Trophoblast cell (in vitro differentiated cells and primary cell): Measurements from ENCODE around the gene ZG16.
A peak's percentile ranks its signal among the peaks of the same experiment; 100 is the strongest.

Experiments
- DNase-seq, 2 donors: peaks; one replicate each; pipeline ENCODE4 v3.0.0-alpha.2; 2016
- H2AFZ ChIP-seq: 2 replicates; pipeline ENCODE4 v1.6.1; 2013; ENCODE audit warnings: low read length, moderate library complexity, mild to moderate bottlenecking; ENCODE audit not compliant: insufficient read depth, poor library complexity
- H2AK5ac ChIP-seq: 2 replicates; pipeline ENCODE4 v1.6.1; 2013; ENCODE audit warnings: mild to moderate bottlenecking, low read length
- H2BK120ac ChIP-seq: 2 replicates; pipeline ENCODE4 v1.6.1; 2013; ENCODE audit warnings: low read length, mild to moderate bottlenecking, moderate library complexity; ENCODE audit not compliant: insufficient read depth, poor library complexity
- H2BK12ac ChIP-seq: 2 replicates; pipeline ENCODE4 v1.6.1; 2013; ENCODE audit warnings: mild to moderate bottlenecking, low read length, moderate library complexity
- H2BK5ac ChIP-seq: 2 replicates; pipeline ENCODE4 v1.6.1; 2013; ENCODE audit warnings: low read length, low read depth, moderate library complexity, mild to moderate bottlenecking; ENCODE audit not compliant: poor library complexity
- H3K14ac ChIP-seq: 2 replicates; pipeline ENCODE4 v1.6.1; 2013; ENCODE audit warnings: mild to moderate bottlenecking, low read length
- H3K18ac ChIP-seq: 2 replicates; pipeline ENCODE4 v1.6.1; 2013; ENCODE audit warnings: mild to moderate bottlenecking, low read length
- H3K23ac ChIP-seq: 2 replicates; pipeline ENCODE4 v1.6.1; 2013; ENCODE audit warnings: low read length
- H3K27ac ChIP-seq: 2 replicates; pipeline ENCODE4 v1.5.1; 2013; ENCODE audit warnings: low read depth, mild to moderate bottlenecking, inconsistent platforms, low read length, moderate library complexity
- H3K27me3 ChIP-seq: 2 replicates; pipeline ENCODE4 v1.6.1; 2013; ENCODE audit warnings: inconsistent platforms, mild to moderate bottlenecking, low read length, moderate library complexity; ENCODE audit not compliant: insufficient read depth
- H3K36me3 ChIP-seq, 2 experiments: 1 replicate in 1 of 2; 2 replicates in 1 of 2; pipeline ENCODE4 v1.6.1; 2013; ENCODE audit warnings: low read length in 2 of 2, mild to moderate bottlenecking in 2 of 2, moderate library complexity in 1 of 2; ENCODE audit not compliant: insufficient read depth in 2 of 2, control insufficient read depth in 1 of 2
- H3K4ac ChIP-seq: 2 replicates; pipeline ENCODE4 v1.6.1; 2013; ENCODE audit warnings: low read depth, mild to moderate bottlenecking, low read length, moderate library complexity
- H3K4me1 ChIP-seq, 2 experiments: 1 replicate in 1 of 2; 2 replicates in 1 of 2; pipeline ENCODE4 v1.6.1; 2013; ENCODE audit warnings: low read length in 2 of 2, mild to moderate bottlenecking in 2 of 2, moderate library complexity in 1 of 2; ENCODE audit not compliant: insufficient read depth in 2 of 2, control insufficient read depth in 1 of 2
- H3K4me2 ChIP-seq: 2 replicates; pipeline ENCODE4 v1.6.1; 2013; ENCODE audit warnings: inconsistent platforms, mild to moderate bottlenecking, low read length, moderate library complexity
- H3K4me3 ChIP-seq: 2 replicates; pipeline ENCODE4 v1.5.1; 2013; ENCODE audit warnings: mild to moderate bottlenecking, low read depth, low read length, inconsistent platforms
- H3K79me1 ChIP-seq: one replicate; pipeline ENCODE4 v1.6.1; 2013; ENCODE audit warnings: low read length
- H3K79me2 ChIP-seq: 2 replicates; pipeline ENCODE4 v1.6.1; 2013; ENCODE audit warnings: low read length, mild to moderate bottlenecking; ENCODE audit not compliant: control insufficient read depth, insufficient read depth, poor library complexity
- H3K9ac ChIP-seq: 2 replicates; pipeline ENCODE4 v1.6.1; 2013; ENCODE audit warnings: mild to moderate bottlenecking, low read length
- H3K9me3 ChIP-seq: 2 replicates; pipeline ENCODE4 v1.6.1; 2013; ENCODE audit warnings: low read depth, mild to moderate bottlenecking, control low read depth, inconsistent platforms, low read length; ENCODE audit not compliant: insufficient read depth
- H4K12ac ChIP-seq: 2 replicates; pipeline ENCODE4 v1.6.1; 2013; ENCODE audit warnings: low read depth, mild to moderate bottlenecking, low read length, moderate library complexity
- H4K8ac ChIP-seq: 2 replicates; pipeline ENCODE4 v1.6.1; 2013; ENCODE audit warnings: low read depth, mild to moderate bottlenecking, low read length, moderate library complexity
- H4K91ac ChIP-seq: one replicate; pipeline ENCODE4 v1.6.1; 2013; ENCODE audit warnings: low read depth, mild to moderate bottlenecking, low read length, moderate library complexity
- WGBS: extraction: QIAGEN DNeasy Blood & Tissue Kit; methylation state at CpG from one replicate; pipeline ENCODE4 v1.1.7; 2013; ENCODE audit warnings: missing lambda C conversion rate; ENCODE audit not compliant: insufficient read length, insufficient coverage; ENCODE audit errors: extremely low coverage; 5-methylcytosine and 5-hydroxymethylcytosine counted together

ZG16 gene

GRCh38 chr16:29806641-29807425 lies 28.8 kb downstream of the ZG16 start:
- peak overlapping the region; percentile 62 for H3K4ac ChIP-seq
- peaks cover 21 to 35% of the 10 kb centered on the region in 2 experiments for H3K4me1 ChIP-seq
- no peak overlapping the region for H2BK12ac ChIP-seq
- H3K9me3 ChIP-seq = peaks cover 4% of the 10 kb centered on the region
- H2BK5ac ChIP-seq = peak overlapping the region; percentile 87
- peak overlapping the region; percentile 70 for H2AK5ac ChIP-seq
- peak overlapping the region; percentile 91 for H4K8ac ChIP-seq
- no peaks in the 10 kb centered on the region for H3K27me3 ChIP-seq
- peaks cover 22% of the 10 kb centered on the region for H3K79me2 ChIP-seq
- peaks cover 24% of the 10 kb centered on the region for H3K79me1 ChIP-seq
- H3K27ac ChIP-seq = peak overlapping the region; percentile 87
- H3K4me3 ChIP-seq = peak overlapping the region; percentile 79
- peak in 1 of 2 donors; percentile 52 for DNase-seq
- peak overlapping the region; percentile 97 for H3K14ac ChIP-seq
- no peak overlapping the region for H3K23ac ChIP-seq
- H2AFZ ChIP-seq = peak overlapping the region; percentile 62
- H4K91ac ChIP-seq = peak overlapping the region; percentile 91
- peak overlapping the region; percentile 67 for H4K12ac ChIP-seq
- H3K9ac ChIP-seq = peak overlapping the region; percentile 48
- H3K36me3 ChIP-seq = peaks cover 41 to 42% of the 10 kb centered on the region in 2 experiments
- peak overlapping the region; percentile 52 for H3K4me2 ChIP-seq
- peak overlapping the region; percentile 79 for H3K18ac ChIP-seq
- no CpG with 5 or more reads among the region's 99 CpGs for WGBS
- H2BK120ac ChIP-seq = peak overlapping the region; percentile 81

GRCh38 chr16:29807426-29808218 lies 29.6 kb downstream of the ZG16 start:
- Histone ChIP-seq H3K4me3 (peak overlapping the region; percentile 79), H4K8ac (peak overlapping the region; percentile 56), H3K4me1 (peaks cover 21 to 42% of the 10 kb centered on the region in 2 experiments), H3K36me3 (peaks cover 36 to 37% of the 10 kb centered on the region in 2 experiments), H2AK5ac (peak overlapping the region; percentile 59), H2AFZ (peak overlapping the region; percentile 62), H3K9me3 (peaks cover 4% of the 10 kb centered on the region), H3K23ac (no peak overlapping the region), H2BK5ac (peak overlapping the region; percentile 87), H2BK120ac (peak overlapping the region; percentile 81), H3K4ac (peak overlapping the region; percentile 62), H3K4me2 (peak overlapping the region; percentile 52), H3K27me3 (no peaks in the 10 kb centered on the region), H3K27ac (peak overlapping the region; percentile 87), H3K79me1 (peaks cover 28% of the 10 kb centered on the region), H2BK12ac (peak overlapping the region; percentile 12), H3K18ac (peak overlapping the region; percentile 79), H4K91ac (peak overlapping the region; percentile 91), H3K79me2 (peaks cover 22% of the 10 kb centered on the region), H3K9ac (peak overlapping the region; percentile 68), H4K12ac (peak overlapping the region; percentile 67), H3K14ac (peak overlapping the region; percentile 97)
- DNase-seq = peak; percentile 82
- no CpG with 5 or more reads among the region's 69 CpGs for WGBS

GRCh38 chr16:29808219-29808900 lies 30.3 kb downstream of the ZG16 start:
- Histone ChIP-seq H3K27me3 (no peaks in the 10 kb centered on the region), H2BK120ac (no peak overlapping the region), H4K91ac (peak overlapping the region; percentile 4), H3K4ac (peak overlapping the region; percentile 62), H3K4me2 (peak overlapping the region; percentile 52), H3K4me3 (peak overlapping the region; percentile 79), H3K27ac (peak overlapping the region; percentile 41), H3K36me3 (peaks cover 30 to 32% of the 10 kb centered on the region in 2 experiments), H3K4me1 (peaks cover 25 to 46% of the 10 kb centered on the region in 2 experiments), H2AK5ac (peak overlapping the region; percentile 25), H2AFZ (no peak overlapping the region), H4K8ac (peak overlapping the region; percentile 15), H4K12ac (no peak overlapping the region), H3K18ac (peak overlapping the region; percentile 32), H3K23ac (no peak overlapping the region), H3K14ac (peak overlapping the region; percentile 50), H2BK5ac (peak overlapping the region; percentile 17), H2BK12ac (no peak overlapping the region), H3K9me3 (peaks cover 4% of the 10 kb centered on the region), H3K79me1 (peaks cover 28% of the 10 kb centered on the region), H3K79me2 (peaks cover 22% of the 10 kb centered on the region), H3K9ac (peak overlapping the region; percentile 68)
- no CpG with 5 or more reads among the region's 25 CpGs for WGBS
- DNase-seq = no peak
